Activated CD4-positive, alpha-beta T cell treated with anti-CD3 and anti-CD28 coated beads, Interleukin-2, amount 50 U/mL, for 16 hours (primary cell): ENCODE results near the gene CDCA7L.
A peak's percentile ranks its signal among the peaks of the same experiment; 100 is the strongest.
"Not testable (repeated sequence)": the region's sequence is repeated elsewhere in the genome, so short reads cannot be mapped to it uniquely, and the experiment has no call there.

Experiments used
- DNase-seq: peaks from one replicate; pipeline ENCODE4 v3.0.0-alpha.2; 2020

Gene CDCA7L

DNA sequence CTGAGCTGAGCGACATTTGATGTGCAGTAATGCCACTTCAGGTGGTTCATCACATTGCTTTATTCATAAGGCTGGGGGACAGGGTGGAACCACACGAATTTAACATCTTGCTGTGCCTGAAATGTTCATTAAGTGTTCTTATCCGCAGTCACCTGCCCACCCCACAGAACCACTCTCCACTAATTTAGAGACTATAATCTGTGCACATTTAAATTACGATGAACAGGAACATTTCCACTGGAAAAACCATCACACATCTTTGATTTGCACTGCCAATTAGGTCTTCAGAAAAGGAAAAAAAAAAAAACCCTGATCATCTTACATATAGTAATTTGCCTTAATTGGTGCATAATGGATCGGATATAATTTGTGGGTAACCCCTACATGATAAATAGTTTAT is 2.3 kb downstream of the CDCA7L start:
- DNase-seq: no peak

DNA sequence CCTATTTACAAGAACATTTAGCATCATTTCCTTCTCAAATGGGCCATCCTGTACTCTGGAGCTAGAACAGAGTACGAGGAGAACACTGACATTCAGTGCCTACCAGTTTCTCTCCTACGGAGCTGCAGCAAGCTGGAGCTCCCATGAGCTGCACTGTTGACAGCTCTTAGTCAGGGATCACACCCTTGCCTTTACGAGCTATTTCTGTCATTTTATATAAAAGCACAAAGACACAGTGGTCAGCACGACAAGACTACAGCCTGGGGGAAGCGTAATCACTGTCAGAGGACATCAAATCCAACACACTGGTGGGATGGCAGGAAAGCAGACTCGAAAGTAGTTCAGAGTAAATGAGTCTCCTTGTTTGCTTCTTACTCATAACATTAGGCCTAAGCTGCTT is 2.7 kb downstream of the CDCA7L start:
- peak; percentile 30 for DNase-seq

DNA sequence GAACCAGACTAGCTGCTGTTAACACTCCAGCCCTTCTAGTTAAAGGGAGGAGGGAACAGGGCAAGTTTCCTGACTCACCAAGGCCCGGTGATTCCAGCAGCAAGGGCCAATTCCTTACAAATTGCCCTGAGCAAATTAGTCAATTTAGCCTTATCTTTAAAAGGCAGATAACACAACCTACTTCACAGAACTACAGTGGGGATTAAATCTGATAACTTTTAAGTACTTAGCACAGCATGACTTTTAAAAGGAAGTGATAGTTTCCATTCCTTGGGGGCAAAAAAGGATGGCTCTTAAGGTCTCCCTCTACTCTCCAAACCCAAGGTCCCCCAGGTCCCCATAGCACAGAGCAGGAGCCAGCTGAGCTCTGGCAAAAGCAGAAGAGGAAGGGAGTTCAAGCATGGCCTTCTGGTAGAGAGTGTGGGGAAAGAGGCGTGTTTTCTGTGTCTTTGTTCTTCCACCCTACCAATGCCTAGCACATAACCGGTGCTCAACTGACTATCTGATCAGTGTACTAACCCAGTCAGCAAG is 4.0 kb downstream of the CDCA7L start:
- peak; percentile 27 for DNase-seq

DNA sequence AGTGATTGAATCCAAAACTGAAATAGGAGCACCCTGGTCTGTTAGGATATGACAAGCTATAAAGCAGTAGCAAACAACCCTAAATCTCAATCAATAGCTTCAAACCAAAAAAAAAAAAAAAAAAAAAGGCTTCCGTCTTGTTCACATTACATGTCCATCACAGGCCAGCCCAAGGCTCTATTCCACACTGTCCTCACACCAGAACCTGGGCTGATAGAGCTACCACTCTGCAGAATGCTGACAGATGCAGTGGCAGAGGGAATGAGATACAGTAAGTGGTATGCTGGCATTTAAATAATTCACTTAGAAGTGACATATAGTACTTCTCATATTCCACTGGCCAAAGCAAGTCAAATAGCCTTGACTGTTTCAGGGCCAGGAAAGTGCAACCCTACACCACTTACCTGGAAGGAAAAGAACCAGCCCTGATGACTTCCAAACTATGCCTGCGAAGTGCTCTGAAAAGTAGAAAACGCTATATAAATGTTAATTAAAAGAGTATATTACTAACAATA is 5.8 kb downstream of the CDCA7L start:
- no peak for DNase-seq

DNA sequence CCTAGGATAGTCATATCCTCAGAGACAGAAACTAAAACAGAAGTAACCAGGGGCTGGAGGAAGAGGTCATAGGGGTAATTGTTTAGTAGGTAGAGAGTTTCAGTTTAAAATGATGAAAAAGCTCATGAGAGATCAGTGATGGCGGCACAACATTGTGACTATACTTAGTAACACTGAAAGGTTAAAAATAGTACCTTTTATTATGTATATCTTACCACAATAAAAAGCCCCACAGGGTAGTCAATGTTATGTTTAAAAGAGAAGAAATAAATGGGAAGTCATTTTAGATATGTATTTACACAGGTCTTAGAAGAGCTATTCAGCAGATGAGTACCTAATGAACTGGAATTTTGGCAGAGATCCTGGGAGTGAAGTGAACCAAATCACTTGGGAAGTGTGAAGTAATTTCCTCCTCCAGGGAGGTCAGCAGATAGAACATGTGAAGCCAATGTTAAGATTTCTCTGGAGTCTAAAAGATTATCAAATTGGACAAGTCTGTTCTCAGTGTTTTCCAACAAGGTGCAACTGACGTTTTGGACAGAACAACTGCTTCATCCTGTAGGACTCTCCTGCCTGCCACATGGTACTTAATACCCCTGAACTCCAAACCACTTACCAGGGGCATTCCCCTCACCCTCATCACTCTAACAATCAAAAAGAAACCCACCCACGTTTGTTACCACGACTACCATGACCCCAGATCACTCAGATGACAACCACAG is 6.4 kb downstream of the CDCA7L start:
- peak; percentile 90 for DNase-seq

DNA sequence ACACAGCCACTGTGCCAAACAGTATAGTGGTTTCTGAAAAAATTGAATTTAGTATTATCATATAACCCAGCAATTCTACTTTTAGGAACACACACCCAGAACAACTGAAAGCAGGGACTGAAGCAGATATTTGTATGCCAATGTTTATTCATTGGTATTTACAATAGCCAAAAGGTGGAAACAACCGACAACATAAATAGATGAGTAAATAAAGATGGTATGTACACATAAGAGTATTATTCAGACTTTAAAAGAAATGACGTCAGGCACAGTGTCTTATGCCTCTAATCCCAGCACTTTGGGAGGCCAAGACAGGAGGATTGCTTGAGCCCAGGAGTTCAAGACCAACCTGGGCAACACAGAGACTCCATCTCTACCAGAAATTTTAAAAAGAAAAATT is 7.2 kb downstream of the CDCA7L start:
- no peak for DNase-seq

DNA sequence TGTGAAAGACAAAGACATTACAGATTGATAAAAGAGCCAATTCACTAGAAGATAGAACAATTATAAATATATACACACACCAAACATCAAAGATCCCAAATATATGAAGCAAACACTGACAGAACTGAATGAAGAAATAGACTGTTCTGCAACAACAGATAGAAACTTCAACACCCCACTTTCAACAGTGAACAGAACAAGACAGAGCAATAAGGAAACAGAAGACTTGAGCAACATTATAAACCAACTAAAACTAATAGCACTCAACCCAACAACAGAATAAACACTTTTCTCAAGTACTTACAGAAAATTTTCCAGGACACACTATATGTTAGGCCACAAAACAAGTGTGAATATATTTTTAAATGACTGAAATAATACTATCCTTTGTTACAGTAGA is 10.9 kb downstream of the CDCA7L start:
- DNase-seq: no peak

DNA sequence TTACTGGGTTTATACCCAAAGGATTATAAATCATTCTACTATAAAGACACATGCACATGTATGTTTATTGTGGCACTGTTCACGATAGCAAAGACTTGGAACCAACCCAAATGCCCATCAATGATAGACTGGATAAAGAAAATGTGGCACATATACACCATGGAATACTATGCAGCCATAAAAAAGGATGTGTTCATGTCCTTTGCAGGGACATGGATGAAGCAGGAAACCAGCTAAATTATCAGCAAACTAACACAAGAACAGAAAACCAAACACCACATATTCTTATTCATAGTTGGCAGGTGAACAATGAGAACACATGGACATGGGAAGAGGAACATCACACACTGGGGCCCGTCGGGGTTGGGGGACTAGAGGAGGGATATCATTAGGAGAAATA is 12.4 kb downstream of the CDCA7L start:
- not testable (repeated sequence) for DNase-seq

DNA sequence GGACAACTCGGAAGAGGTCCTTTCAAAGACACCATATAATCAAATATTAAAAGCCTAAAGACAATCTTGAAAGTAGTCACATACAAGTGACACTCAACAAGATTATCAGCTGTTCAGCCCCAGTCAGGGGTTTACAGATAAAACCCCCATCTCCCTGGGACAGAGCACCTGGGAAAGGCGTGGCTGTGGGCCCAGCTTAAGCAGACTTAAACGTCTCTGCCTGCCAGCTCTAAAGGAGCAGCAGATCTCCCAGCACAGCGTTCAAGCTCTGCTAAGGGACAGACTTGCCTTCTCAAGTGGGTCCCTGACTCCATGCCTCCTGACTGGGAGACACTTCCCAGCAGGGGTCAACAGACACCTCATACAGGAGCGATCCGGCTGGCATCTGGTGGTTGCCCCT is 18.0 kb downstream of the CDCA7L start:
- DNase-seq: no peak

DNA sequence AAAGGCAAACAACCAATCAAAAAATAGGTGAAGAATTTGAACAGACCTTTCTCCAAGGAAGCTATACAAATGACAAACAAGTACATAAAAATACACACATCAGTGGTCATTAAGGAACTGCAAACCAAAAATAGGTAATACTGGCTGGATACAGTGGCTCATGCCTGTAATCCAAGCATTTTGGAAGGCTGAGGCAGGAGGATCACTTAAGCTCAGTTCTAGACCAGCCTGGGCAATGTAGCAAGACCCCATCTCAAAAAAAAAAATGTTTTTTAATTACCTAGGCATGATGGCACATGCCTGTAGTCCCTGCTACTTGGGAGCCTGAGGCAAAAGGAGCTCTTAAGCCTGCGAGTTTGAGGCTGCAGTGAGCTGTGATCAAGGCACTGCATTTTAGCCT is 19.3 kb downstream of the CDCA7L start:
- no peak for DNase-seq

DNA sequence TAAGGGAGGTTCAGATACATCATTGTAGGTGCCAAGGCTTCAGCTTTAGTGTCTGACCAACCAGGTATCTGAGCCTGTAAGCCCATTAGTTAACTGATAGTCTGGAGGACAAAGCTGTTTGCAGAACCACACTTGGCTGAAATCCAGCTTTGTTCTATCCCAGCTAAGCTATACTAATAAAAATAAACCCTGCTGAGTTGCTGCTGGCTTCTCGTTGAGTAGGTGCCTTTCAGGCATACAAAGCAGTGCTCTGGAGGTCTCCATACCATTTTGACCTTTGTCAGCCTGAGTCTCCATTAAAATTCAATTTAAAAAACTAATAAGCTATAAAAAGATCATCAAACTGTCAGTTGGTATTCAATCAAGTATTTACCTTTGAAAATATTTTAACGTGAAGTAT is 22.0 kb downstream of the CDCA7L start:
- no peak for DNase-seq

DNA sequence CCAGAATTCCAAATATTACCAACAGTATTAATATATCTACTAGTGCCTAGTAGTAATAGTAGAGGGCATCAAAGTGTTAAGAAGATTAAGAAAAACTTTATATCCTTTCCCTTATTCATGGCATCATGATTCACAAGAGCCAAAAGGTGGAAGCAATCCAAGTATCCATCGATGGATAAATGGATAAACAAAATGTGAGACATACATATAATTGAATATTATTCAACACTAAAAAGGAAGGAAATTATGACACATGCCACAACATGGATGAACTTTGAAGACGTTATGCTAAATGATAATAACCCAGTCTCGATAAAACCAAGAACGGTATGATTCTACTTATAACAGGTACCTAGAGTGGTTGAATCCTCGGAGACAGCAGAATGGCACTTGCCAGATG is 23.1 kb downstream of the CDCA7L start:
- no peak for DNase-seq

DNA sequence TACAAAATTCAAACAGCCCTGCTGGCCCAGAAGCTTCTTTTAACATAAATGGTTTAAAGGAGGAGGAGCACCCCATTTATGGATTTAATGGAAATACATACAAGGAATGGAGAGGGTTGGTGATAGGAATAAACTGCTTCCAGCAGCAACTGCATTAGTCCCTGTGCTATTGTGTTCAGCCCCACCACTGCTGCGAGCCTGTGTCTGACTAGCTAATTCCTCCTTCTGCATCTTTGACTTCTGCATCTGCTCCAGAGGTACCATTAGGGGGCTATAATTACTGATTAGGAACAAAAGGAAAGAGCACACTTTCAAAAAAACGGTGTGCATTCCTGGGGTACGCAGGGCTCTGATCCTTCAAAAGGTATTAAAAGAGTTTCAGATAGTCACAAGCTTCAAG is 24.8 kb downstream of the CDCA7L start:
- no peak for DNase-seq

DNA sequence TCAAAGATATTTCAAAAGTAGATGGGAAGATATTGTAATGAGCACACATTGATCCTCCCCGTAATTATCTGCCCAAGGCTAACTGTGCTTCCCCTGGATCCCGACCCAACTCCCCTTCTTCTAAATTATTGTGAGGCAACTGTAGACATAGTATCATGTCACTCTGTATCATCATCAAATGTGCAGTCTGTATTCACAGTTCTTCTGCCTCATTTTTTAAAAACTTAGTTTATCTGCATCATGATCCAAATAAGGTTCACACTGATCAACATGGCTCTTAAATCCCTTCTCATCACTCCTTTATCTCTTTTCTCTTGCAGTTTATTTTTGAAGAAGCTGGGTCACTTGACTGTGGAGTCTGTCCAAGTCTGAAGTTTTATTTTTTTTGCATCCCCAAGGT is 27.5 kb downstream of the CDCA7L start:
- DNase-seq: no peak

DNA sequence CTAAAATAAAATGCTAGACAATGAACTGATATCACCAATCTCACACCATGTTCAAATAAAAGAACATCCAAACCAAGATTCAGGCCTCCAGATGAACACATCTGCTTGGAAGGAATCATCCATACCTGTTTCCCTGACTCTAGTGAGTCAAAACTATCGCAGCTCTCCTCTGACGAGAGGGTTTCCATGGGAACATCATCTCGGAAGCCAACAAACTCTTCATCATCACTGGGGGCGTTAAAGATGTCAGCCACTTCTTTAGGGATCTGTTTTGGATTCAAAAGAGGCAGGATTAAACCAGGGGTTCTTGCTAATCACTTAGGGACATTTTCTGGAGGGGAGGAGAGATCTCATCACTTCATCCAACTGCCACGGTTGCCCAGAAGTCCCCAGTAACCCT is 29.1 kb downstream of the CDCA7L start:
- DNase-seq: no peak

DNA sequence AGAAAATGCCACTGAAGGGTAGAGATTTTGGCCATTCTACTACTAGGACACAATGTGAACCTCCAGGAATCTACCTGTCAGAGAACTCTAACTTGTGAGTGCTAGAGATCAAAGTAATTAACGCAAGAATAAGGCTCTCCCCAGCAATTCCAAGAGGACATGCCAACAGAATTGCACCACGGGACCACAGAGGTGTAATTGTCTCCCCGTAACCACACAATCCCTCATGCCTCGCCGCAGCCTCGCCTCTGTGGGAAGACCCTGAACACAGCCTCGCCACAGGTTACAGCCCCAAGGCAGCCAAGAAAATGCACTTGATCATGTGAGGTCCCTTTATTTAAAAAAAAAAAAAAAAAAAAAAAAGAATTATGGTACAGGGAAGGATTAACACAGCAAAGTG is 29.5 kb downstream of the CDCA7L start:
- no peak for DNase-seq

DNA sequence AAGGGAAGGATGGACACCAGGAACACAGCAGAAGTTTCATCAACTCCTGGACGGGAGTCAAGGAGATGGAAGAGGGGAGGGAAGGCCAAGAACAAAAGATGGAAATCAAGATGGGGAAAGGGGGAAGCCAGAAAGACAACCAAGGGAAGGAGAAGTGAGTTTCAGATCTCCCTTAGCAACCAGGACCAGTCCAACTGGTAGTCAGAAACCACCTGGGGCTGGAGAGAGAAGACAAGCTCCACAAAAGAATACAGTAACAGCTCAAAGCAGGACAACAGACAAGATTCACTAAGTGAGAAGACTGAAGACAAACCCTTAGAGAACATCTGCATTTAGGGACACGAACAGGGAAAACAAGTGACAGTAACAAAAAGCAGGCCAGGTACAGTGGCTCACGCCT is 30.6 kb downstream of the CDCA7L start:
- no peak for DNase-seq

DNA sequence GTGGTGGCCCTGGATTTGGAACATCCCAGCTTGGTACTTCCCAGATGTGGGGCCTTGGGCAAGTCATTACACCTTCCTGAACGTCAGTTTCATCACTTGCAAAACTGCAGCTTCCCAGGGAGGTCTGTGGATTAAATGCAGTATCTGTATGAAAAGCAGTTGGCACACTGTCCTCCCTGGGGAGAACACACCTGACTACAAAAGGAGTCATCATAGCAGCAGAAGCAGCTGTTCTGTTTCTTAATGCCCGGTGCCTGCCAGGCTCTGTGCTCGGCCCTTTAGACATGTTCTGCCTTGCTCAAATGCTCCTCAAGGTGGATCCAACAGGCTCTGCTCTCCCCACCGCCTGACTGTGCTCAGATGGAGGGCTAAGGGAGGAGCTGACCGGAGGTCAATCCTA is 31.0 kb downstream of the CDCA7L start:
- DNase-seq: no peak

DNA sequence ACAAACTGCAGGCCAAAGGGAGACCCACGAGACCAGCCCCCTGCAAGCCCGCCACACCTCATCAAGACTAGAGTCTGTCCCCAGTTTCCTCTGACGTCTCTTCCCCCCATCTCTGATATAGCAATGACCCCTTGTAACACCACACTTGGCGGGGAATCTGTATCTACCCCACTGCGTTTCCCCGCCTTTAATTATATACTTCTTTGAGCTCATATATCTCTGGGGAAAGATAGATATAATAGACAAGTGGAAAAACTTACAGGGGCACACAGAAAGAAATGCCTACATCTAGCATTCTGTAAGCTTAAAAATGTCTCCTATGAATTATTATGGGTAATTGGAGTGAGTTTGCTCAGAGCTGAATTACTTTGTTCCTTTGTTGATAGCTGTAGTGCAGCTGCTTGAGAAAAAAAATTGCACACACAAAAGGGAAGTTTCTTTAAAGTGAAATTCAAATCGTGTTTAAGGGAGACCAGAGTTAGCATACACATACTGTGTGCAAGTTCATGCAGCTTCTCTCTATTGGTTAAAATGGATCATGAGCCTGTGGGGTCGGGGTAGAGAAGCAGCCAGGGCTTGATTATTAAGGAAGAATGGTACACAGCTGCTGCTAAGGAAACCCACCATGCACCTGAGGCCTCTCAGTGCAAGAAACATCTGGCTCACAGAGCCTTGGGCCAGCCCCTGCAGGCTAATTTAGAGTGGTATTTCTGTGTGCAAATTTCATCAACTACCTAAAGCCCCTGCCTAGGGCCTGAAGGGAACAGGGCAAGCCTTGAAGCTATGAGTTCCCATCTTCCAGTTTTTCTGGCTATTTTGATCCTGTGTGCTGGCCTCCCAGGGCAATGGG is 32.5 kb downstream of the CDCA7L start:
- no peak for DNase-seq

DNA sequence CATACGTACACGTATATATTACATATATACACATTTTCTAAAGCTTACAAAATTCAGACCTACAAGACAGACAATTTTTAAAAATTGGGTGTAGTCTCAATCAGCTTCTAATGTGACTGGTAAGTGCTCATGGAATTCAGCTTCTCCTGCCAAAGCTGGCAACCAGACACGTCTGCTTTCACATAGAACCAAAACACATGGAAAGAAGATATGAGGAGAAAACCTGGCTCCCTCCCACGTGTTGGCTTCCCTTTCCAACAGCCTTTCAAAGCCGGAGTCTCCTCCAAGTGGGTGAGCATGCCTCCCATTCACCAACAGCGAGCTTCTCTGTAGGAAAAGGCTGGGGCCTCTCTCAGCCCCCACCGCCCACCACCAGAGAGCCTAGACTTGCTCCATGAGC is 33.4 kb downstream of the CDCA7L start:
- no peak for DNase-seq

DNA sequence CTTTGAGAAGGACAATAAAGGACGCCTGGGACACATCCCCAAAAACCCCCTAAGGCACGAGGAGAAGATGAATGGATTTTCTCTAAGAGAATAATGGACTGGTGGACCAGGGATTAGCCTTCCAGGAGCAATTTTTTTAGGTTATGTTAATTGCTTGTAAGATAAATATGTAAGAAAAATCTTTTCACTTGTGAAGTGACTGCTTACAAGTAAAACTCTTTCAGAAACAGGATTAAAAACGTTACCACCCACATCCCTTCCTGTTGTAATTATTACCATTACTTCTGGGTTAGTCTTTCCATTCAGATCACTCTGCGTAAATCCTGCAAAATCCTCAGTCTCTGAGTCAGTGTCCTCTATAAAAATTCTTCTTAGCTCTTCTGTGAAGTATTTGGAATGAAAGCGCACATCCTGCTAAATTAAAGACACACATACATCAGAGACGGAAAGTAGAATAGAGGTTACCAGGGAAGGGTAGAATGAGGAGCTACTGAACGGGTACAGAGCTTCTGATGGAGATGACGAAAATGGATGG is 34.3 kb downstream of the CDCA7L start:
- DNase-seq: no peak

DNA sequence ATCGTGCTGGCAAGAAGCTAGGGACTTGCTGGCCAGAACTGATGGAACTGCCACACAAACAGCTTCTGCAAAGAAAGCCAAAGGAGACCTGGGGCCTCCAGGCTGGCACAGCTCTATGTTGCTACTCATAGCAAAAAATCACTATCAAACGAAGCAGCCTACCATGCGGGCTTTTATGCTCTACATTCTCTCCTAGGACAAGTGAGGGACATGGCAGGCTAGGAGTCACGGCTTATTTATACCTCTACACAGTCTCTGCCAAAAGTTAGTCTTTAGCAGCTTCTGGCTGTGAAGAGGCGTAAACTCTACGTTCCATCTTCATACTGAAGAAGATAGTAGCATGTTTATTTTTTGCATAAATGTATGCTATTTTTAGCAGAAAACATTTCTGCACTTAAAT is 35.4 kb downstream of the CDCA7L start:
- DNase-seq: no peak

DNA sequence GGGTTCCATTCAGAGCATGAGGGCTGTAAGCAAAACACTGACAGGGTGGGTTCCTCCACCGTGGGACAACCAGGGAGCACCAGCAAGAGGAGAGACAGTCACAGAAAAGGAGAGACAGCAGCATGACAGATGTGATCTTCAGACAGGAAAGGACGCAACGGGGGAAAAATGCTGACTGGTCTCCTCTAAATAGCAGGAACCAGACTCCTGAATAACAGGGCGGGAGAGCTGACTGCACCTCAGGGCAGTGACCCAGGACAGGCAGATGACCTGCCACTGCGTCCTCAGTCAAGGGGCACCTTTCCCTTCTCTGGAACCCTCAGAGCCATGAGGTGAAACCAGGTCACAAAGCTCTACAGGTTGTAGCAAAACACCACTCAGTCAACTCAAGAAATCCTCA is 37.0 kb downstream of the CDCA7L start:
- DNase-seq: no peak
